A673 (cell line): ENCODE results near the gene EP300. TPM values are rescaled to one million over a fixed set of nuclear protein-coding genes. Genes with fewer than 3 reads are reported as not detected.

Experiments
- BruUV-seq: library from RNA; stranded (reverse); fragments of 400-500 nt; replicated peaks from 2 replicates; lab custom pipeline; 2021; lab: Mats Ljungman, UMichigan
- CTCF ChIA-PET: fragments of 300-600 bp; sonication (Branson Sonifier 250); formaldehyde crosslinking; loops from one replicate; lab custom pipeline; 2022; ENCODE audit warnings: antibody characterized with exemption; lab: Charles Lee
- POLR2A ChIA-PET: fragments of 300-600 bp; sonication (Branson Sonifier 250); formaldehyde crosslinking; loops from one replicate; lab custom pipeline; 2022; ENCODE audit warnings: antibody characterized with exemption; ENCODE audit not compliant: low non-redundant PET; lab: Charles Lee
- DNase-seq: peaks from one replicate; pipeline ENCODE4 v3.0.0-alpha.2; 2015; ENCODE audit warnings: low spot score
- H3K27ac ChIP-seq: fragments of 200-600 bp; sonication (generic); 2 replicates; pipeline ENCODE4 v1.5.1; 2016; ENCODE audit warnings: mixed run types, low read depth, mild to moderate bottlenecking, mixed read lengths, antibody characterized with exemption, low read length; ENCODE audit not compliant: poor library complexity, severe bottlenecking
- H3K27me3 ChIP-seq: fragments of 200-600 bp; sonication (generic); replicated peaks from 2 replicates; pipeline ENCODE4 v1.6.1; 2017; ENCODE audit warnings: mixed run types, low read depth, mild to moderate bottlenecking, mixed read lengths, antibody characterized with exemption, low read length; ENCODE audit not compliant: insufficient read depth, poor library complexity
- H3K36me3 ChIP-seq: fragments of 200-600 bp; sonication (generic); 2 replicates; pipeline ENCODE4 v1.6.1; 2016; ENCODE audit warnings: mixed run types, mild to moderate bottlenecking, mixed read lengths, antibody characterized with exemption, low read length; ENCODE audit not compliant: insufficient read depth, poor library complexity, severe bottlenecking
- H3K4me1 ChIP-seq: fragments of 200-600 bp; sonication (generic); 2 replicates; pipeline ENCODE4 v1.6.1; 2017; ENCODE audit warnings: mixed run types, mild to moderate bottlenecking, mixed read lengths, antibody characterized with exemption, low read length; ENCODE audit not compliant: insufficient read depth, poor library complexity, severe bottlenecking
- H3K4me3 ChIP-seq: fragments of 200-600 bp; sonication (generic); 2 replicates; pipeline ENCODE4 v1.5.1; 2016; ENCODE audit warnings: low read depth, mixed run types, mild to moderate bottlenecking, mixed read lengths, low read length; ENCODE audit not compliant: poor library complexity, severe bottlenecking
- H3K9me3 ChIP-seq: fragments of 200-600 bp; sonication (generic); 2 replicates; pipeline ENCODE4 v1.6.1; 2016; ENCODE audit warnings: mixed run types, low read depth, mild to moderate bottlenecking, mixed read lengths, antibody characterized with exemption, low read length; ENCODE audit not compliant: poor library complexity, severe bottlenecking
- EZH2 ChIP-seq: fragments of 200-600 bp; sonication (generic); IDR thresholded peaks from 2 replicates; pipeline ENCODE4 v1.6.1; 2017; ENCODE audit warnings: borderline replicate concordance, low read depth, mild to moderate bottlenecking, mixed read lengths, antibody characterized with exemption, low read length; ENCODE audit not compliant: poor library complexity, severe bottlenecking
- intact Hi-C: fragments of 100-400 bp; cut with micrococcal nuclease; formaldehyde crosslinking; loops from one replicate; pipeline ENCODE4 v1.10.0; 2022; ENCODE audit not compliant: unreplicated experiment
- total RNA-seq: library from RNA; stranded (reverse); gene quantifications from 2 replicates; pipeline ENCODE4 v1.2.3, GENCODE V29; 2021
- TF ChIP-seq, protein P1 (sequence below): fragments of 300-800, 200-600 bp; sonication (generic); conservative IDR thresholded peaks from 2 replicates; pipeline ENCODE4 v1.5.1; 2017; ENCODE audit warnings: low read depth, mild to moderate bottlenecking, antibody characterized with exemption, low read length, moderate library complexity, mixed read lengths

The EP300 gene
- total RNA-seq, 1 experiment from 2014 or later = 85.6 TPM

DNA sequence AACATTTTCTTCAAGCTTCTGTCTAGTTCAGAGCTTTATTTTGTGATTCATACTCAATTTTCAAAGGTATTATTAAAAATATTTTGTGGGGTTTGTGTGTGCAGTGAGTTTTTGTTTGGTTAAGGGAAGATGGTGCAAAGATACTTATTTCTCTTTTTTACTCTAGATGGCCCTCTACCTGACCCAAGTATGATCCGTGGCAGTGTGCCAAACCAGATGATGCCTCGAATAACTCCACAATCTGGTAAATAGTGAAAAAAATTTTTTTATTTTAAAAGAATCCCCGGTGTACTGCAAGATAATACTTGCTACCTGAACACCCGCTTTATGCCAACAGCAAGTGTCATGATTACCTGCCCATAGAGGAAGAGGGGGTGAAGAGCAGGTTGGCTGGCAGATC is 54.2 kb downstream of the EP300 start:
- no peaks in the 10 kb centered on the region for H3K4me1 ChIP-seq
- ChIA-PET CTCF (no interaction called here), POLR2A (no interaction called here)
- no peaks in the 10 kb centered on the region for H3K27me3 ChIP-seq
- peaks cover 93% of the 10 kb centered on the region for H3K36me3 ChIP-seq
- no TSS peak for BruUV-seq
- no peaks in the 10 kb centered on the region for H3K9me3 ChIP-seq
- intact Hi-C loops = no loop called here
- no peak for DNase-seq
- no peak overlapping the region for H3K4me3 ChIP-seq
- TF ChIP-seq, protein P1, sequence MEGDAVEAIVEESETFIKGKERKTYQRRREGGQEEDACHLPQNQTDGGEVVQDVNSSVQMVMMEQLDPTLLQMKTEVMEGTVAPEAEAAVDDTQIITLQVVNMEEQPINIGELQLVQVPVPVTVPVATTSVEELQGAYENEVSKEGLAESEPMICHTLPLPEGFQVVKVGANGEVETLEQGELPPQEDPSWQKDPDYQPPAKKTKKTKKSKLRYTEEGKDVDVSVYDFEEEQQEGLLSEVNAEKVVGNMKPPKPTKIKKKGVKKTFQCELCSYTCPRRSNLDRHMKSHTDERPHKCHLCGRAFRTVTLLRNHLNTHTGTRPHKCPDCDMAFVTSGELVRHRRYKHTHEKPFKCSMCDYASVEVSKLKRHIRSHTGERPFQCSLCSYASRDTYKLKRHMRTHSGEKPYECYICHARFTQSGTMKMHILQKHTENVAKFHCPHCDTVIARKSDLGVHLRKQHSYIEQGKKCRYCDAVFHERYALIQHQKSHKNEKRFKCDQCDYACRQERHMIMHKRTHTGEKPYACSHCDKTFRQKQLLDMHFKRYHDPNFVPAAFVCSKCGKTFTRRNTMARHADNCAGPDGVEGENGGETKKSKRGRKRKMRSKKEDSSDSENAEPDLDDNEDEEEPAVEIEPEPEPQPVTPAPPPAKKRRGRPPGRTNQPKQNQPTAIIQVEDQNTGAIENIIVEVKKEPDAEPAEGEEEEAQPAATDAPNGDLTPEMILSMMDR = no peak
- TF ChIP-seq EZH2 = no peak
- no peak overlapping the region for H3K27ac ChIP-seq

DNA sequence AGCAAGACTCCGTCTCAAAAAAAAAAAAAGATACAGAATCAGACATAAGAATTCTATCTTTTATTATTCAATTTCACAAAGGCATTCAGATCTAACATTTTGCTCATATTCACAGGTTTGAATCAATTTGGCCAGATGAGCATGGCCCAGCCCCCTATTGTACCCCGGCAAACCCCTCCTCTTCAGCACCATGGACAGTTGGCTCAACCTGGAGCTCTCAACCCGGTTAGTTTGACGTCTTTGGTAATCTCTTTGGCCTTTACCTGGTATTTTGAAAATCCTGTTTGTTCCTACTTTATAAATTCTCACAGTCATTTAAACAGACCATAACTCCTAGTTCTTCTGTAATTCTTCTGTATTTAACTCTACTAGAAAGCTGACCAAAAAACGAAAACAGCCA is 55.3 kb downstream of the EP300 start:
- no peak for DNase-seq
- H3K27ac ChIP-seq = no peak overlapping the region
- no peaks in the 10 kb centered on the region for H3K27me3 ChIP-seq
- ChIA-PET POLR2A (no interaction called here), CTCF (no interaction called here)
- H3K36me3 ChIP-seq = peaks cover 93% of the 10 kb centered on the region
- H3K4me3 ChIP-seq = no peak overlapping the region
- H3K4me1 ChIP-seq = no peaks in the 10 kb centered on the region
- BruUV-seq = no TSS peak
- H3K9me3 ChIP-seq = no peaks in the 10 kb centered on the region
- no peak for TF ChIP-seq EZH2
- intact Hi-C loops = no loop called here

DNA sequence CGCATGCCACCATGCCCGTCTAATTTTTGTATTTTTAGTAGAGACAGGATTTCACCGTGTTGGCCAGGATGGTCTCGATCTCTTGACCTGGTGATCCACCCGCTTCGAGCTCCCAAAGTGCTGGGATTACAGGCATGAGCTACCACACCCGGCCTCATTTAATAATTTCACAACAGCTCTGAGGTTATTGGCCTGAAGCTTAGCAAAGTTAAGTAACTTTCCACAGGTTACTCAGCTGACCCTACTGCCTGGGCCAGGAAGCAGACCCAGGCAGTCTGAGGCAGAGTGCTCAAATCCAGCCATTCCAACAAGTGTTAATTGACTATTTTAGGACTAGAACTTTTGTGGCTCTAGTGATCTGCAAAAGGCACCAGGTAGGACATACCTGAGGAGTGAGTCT is 60.5 kb downstream of the EP300 start:
- Histone ChIP-seq H3K36me3 (peaks cover 99% of the 10 kb centered on the region), H3K27ac (no peak overlapping the region), H3K4me3 (no peak overlapping the region), H3K4me1 (no peaks in the 10 kb centered on the region), H3K27me3 (no peaks in the 10 kb centered on the region), H3K9me3 (no peaks in the 10 kb centered on the region)
- POLR2A ChIA-PET = no interaction called here
- intact Hi-C loops = no loop called here
- CTCF ChIA-PET = no interaction called here
- TF ChIP-seq, protein P1 = no peak
- no peak for TF ChIP-seq EZH2
- BruUV-seq = no TSS peak
- no peak for DNase-seq

DNA sequence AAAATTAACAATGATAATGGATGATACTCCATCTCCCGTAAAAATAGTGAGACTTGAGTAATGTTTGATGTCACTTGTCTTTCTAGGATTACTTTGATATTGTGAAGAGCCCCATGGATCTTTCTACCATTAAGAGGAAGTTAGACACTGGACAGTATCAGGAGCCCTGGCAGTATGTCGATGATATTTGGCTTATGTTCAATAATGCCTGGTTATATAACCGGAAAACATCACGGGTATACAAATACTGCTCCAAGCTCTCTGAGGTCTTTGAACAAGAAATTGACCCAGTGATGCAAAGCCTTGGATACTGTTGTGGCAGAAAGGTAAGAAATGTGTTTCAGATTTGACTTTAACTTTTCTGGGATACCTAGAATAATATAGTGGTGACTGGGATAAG is 64.7 kb downstream of the EP300 start:
- Histone ChIP-seq H3K4me1 (no peaks in the 10 kb centered on the region), H3K9me3 (no peaks in the 10 kb centered on the region), H3K27ac (no peak overlapping the region), H3K27me3 (no peaks in the 10 kb centered on the region), H3K4me3 (no peak overlapping the region), H3K36me3 (peaks cover 97% of the 10 kb centered on the region)
- BruUV-seq = no TSS peak
- DNase-seq = no peak
- ChIA-PET CTCF (no interaction called here), POLR2A (no interaction called here)
- intact Hi-C loops = no loop called here
- no peak for TF ChIP-seq EZH2
- TF ChIP-seq, protein P1 = no peak
